Fibroblast of lung (primary cell): ENCODE results near the gene TPD52L1. TPM values are rescaled to one million over a fixed set of nuclear protein-coding genes. Genes with fewer than 3 reads are reported as not detected.

Source experiments
- DNase-seq, 2 donors: peaks; one replicate each; pipeline versions ENCODE4 v3.0.0 to v3.0.0-alpha.2; 2010; ENCODE audit warnings: low read depth in 2 of 2
- H2AFZ ChIP-seq: 2 replicates; pipeline ENCODE4 v1.5.1; 2012; ENCODE audit warnings: low read length, control low read depth, inconsistent platforms
- H3K27ac ChIP-seq: 2 replicates; pipeline ENCODE4 v1.5.1; 2011; ENCODE audit warnings: low read length, control low read depth; ENCODE audit not compliant: insufficient read depth
- H3K27me3 ChIP-seq: 2 replicates; pipeline ENCODE4 v1.5.1; 2011; ENCODE audit warnings: mild to moderate bottlenecking, low read length; ENCODE audit not compliant: control insufficient read depth, insufficient read depth
- H3K36me3 ChIP-seq: 2 replicates; pipeline ENCODE4 v1.5.1; 2011; ENCODE audit warnings: low read length; ENCODE audit not compliant: control insufficient read depth, insufficient read depth
- H3K4me1 ChIP-seq: 2 replicates; pipeline ENCODE4 v1.5.1; 2011; ENCODE audit warnings: low read length; ENCODE audit not compliant: control insufficient read depth, insufficient read depth; ENCODE audit errors: extremely low read depth
- H3K4me2 ChIP-seq: 2 replicates; pipeline ENCODE4 v1.5.1; 2011; ENCODE audit warnings: low read length, control low read depth; ENCODE audit not compliant: insufficient read depth; ENCODE audit errors: extremely low read depth
- H3K4me3 ChIP-seq, 4 experiments: fragments of 200-600 bp in 1 of 4; sonication (generic) in 1 of 4; replicated peaks in 1 of 4; 2 replicates each; pipeline ENCODE4 v1.5.1; 2011 to 2016; ENCODE audit warnings: low read length in 4 of 4, low read depth in 3 of 4, mild to moderate bottlenecking in 3 of 4, control low read depth in 2 of 4, inconsistent platforms in 1 of 4, mixed read lengths in 1 of 4; ENCODE audit not compliant: insufficient read depth in 1 of 4; ENCODE audit errors: control extremely low read depth in 1 of 4
- H3K79me2 ChIP-seq: 2 replicates; pipeline ENCODE4 v1.5.1; 2012; ENCODE audit warnings: mild to moderate bottlenecking, low read length, inconsistent platforms; ENCODE audit not compliant: control insufficient read depth, insufficient read depth
- H3K9ac ChIP-seq: 2 replicates; pipeline ENCODE4 v1.5.1; 2011; ENCODE audit warnings: mild to moderate bottlenecking, low read length, control low read depth; ENCODE audit not compliant: insufficient read depth
- H3K9me3 ChIP-seq: 2 replicates; pipeline ENCODE4 v1.5.1; 2012; ENCODE audit warnings: low read depth, low read length; ENCODE audit not compliant: control insufficient read depth, insufficient read depth
- H4K20me1 ChIP-seq: 2 replicates; pipeline ENCODE4 v1.5.1; 2011; ENCODE audit warnings: low read length; ENCODE audit not compliant: control insufficient read depth, insufficient read depth; ENCODE audit errors: extremely low read depth
- EZH2 ChIP-seq: IDR thresholded peaks from 2 replicates; pipeline ENCODE4 v1.5.1; 2012; ENCODE audit warnings: low read length, control low read depth, mild to moderate bottlenecking; ENCODE audit errors: missing control alignments
- polyA plus RNA-seq, 2 donors: library from polyadenylated mRNA; depleted of rRNA in 1 of 2; stranded (reverse) in 1 of 2; unstranded in 1 of 2; fragments of >200 nt; gene quantifications; 2 replicates each; pipeline ENCODE4 v1.2.1, GENCODE V29; 2011 to 2012; ENCODE audit warnings: missing spikeins in 1 of 2
- total RNA-seq: library from RNA; depleted of rRNA; stranded (reverse); fragments of >200 nt; gene quantifications from 2 replicates; pipeline ENCODE4 v1.2.1, GENCODE V29; 2014
- TF ChIP-seq, protein P1 (sequence below), 2 donors: IDR thresholded peaks in 1 of 2; conservative IDR thresholded peaks in 1 of 2; 1 replicate in 1 of 2; 2 replicates in 1 of 2; pipeline ENCODE4 v1.5.1; 2011 to 2012; ENCODE audit warnings: low read length in 2 of 2, control low read depth in 1 of 2, inconsistent platforms in 1 of 2, low read depth in 1 of 2, mild to moderate bottlenecking in 1 of 2

The TPD52L1 gene
- total and polyA plus RNA-seq, 2 donors (not counting 1 experiment from before 2014, with no cell fraction given), result 41.0 to 75.9 TPM

DNA sequence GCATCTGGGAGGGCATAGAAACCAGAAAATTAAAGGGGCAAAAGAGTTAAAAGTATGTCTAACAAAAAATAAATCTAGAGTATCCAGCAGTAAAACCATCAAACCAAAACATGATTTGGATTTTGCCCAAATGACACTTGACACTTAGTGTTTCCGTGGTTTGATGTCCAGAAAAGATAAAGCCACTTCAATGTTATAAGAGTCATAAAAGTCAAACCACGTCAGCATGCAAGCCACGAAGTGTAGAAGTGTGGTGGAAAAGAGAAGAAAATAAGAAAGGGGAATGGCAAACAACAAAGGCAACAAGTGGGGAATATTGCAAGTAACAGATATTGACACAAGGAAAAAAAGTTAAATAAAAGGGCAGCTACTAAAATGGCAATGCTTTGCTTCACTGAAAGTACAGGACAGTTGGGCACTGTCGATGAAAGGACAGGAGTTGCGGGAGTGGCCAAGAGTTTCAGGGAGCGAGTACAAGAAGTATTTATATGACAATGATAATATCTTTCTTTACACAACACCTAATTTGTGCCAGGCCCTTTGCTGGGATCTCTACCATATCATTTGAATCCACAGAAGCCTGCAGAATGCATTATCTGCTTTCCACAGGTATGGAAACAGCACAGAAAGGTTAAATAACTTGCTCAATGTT lies 154.5 kb downstream of the TPD52L1 start:
- H3K36me3 ChIP-seq, result no peaks in the 10 kb centered on the region
- H2AFZ ChIP-seq, result no peak overlapping the region
- H3K9ac ChIP-seq, result no peak overlapping the region
- H3K27ac ChIP-seq, result no peak overlapping the region
- no peak overlapping the region for H3K4me3 ChIP-seq
- peaks cover 5% of the 10 kb centered on the region for H3K27me3 ChIP-seq
- no peaks in the 10 kb centered on the region for H3K9me3 ChIP-seq
- TF ChIP-seq, protein P1, sequence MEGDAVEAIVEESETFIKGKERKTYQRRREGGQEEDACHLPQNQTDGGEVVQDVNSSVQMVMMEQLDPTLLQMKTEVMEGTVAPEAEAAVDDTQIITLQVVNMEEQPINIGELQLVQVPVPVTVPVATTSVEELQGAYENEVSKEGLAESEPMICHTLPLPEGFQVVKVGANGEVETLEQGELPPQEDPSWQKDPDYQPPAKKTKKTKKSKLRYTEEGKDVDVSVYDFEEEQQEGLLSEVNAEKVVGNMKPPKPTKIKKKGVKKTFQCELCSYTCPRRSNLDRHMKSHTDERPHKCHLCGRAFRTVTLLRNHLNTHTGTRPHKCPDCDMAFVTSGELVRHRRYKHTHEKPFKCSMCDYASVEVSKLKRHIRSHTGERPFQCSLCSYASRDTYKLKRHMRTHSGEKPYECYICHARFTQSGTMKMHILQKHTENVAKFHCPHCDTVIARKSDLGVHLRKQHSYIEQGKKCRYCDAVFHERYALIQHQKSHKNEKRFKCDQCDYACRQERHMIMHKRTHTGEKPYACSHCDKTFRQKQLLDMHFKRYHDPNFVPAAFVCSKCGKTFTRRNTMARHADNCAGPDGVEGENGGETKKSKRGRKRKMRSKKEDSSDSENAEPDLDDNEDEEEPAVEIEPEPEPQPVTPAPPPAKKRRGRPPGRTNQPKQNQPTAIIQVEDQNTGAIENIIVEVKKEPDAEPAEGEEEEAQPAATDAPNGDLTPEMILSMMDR (conservative IDR thresholded peaks at IDR 0.05 in 1 of 2, IDR thresholded peaks at IDR 0.05 in 1 of 2; ENCODE audit: low read depth in 1 of 2, low read length in 2 of 2), result no peak
- TF ChIP-seq EZH2, result no peak
- no peak overlapping the region for H3K4me2 ChIP-seq
- DNase-seq, result no peak
- H3K79me2 ChIP-seq, result no peaks in the 10 kb centered on the region
- no peaks in the 10 kb centered on the region for H3K4me1 ChIP-seq
- H4K20me1 ChIP-seq, result no peaks in the 10 kb centered on the region

DNA sequence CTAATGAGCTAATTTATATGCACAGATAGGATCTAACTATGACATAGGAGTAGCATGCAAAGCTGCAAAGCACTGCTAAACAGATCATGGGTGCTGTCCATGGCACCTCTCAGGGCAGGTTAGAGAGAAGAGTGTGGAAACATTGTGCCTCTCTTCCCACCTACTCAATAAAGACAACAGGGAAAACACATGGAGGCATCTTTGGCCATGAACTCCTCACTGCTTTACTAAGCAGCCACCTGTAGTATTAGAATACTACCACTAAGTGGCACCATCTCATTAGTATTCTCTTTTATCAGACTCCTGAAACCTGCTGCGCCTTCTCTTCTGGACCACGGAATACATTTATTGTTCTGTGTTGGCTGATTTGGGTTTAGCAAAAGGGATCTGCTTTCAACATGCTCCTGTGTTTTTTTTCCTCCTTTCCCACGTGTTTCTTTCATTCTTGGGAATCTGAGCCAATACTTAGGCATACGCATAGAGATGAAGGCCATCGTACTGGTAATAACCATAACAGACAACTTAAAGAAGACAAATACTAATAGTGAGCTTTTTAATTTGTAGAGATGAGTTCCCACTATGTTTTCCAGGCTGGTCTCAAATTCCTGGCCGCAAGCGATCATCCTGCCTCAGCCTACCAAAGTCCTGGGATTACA lies 157.5 kb downstream of the TPD52L1 start:
- DNase-seq, result peak; percentile 48 to 74
- no peak overlapping the region for H3K27ac ChIP-seq
- no peak overlapping the region for H3K9ac ChIP-seq
- no peak for TF ChIP-seq EZH2
- TF ChIP-seq, protein P1 (conservative IDR thresholded peaks at IDR 0.05 in 1 of 2, IDR thresholded peaks at IDR 0.05 in 1 of 2; ENCODE audit: low read depth in 1 of 2, low read length in 2 of 2), result peak; percentile 72 to 75
- peaks cover 5% of the 10 kb centered on the region for H3K27me3 ChIP-seq
- H4K20me1 ChIP-seq, result no peaks in the 10 kb centered on the region
- no peaks in the 10 kb centered on the region for H3K79me2 ChIP-seq
- H3K36me3 ChIP-seq, result no peaks in the 10 kb centered on the region
- H3K4me2 ChIP-seq, result no peak overlapping the region
- no peak overlapping the region for H3K4me3 ChIP-seq
- no peaks in the 10 kb centered on the region for H3K4me1 ChIP-seq
- H2AFZ ChIP-seq, result no peak overlapping the region
- no peaks in the 10 kb centered on the region for H3K9me3 ChIP-seq

DNA sequence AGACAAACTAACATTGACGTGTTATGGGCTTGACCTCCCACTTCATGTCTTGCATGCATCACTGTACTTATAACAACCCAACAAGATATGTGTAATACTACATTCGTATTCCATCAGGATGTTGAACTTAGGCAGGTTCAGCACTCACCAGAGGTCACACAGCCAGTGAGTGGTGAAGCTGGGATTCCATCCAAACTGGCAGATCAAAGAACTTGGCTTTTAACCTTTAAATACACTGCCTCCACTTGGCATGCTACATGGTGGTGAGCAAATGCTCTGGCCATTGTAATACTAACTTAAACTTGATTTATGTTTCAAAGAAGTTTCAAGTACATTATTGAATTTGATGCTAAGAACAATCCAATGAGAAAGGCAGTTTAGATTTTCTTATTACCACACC lies 158.9 kb downstream of the TPD52L1 start:
- Histone ChIP-seq H3K9me3 (no peaks in the 10 kb centered on the region), H2AFZ (no peak overlapping the region), H3K36me3 (no peaks in the 10 kb centered on the region), H3K79me2 (no peaks in the 10 kb centered on the region), H3K4me1 (no peaks in the 10 kb centered on the region), H3K4me2 (no peak overlapping the region), H3K27me3 (no peaks in the 10 kb centered on the region), H3K4me3 (no peak overlapping the region), H3K9ac (no peak overlapping the region), H3K27ac (no peak overlapping the region), H4K20me1 (no peaks in the 10 kb centered on the region)
- DNase-seq, result peak in 1 of 2 donors; percentile 36
- TF ChIP-seq, protein P1 (conservative IDR thresholded peaks at IDR 0.05 in 1 of 2, IDR thresholded peaks at IDR 0.05 in 1 of 2; ENCODE audit: low read depth in 1 of 2, low read length in 2 of 2), result no peak
- no peak for TF ChIP-seq EZH2
